Activated CD4-positive, alpha-beta memory T cell treated with anti-CD3 and anti-CD28 coated beads for 36 hours (primary cell): Measurements from ENCODE around the gene AFF3. TPM values are rescaled to one million over a fixed set of nuclear protein-coding genes. Genes with fewer than 3 reads are reported as not detected.
"Not testable (repeated sequence)": the region's sequence is repeated elsewhere in the genome, so short reads cannot be mapped to it uniquely, and the experiment has no call there.

ENCODE experiments used
- CTCF ChIA-PET: fragments of 350-600 bp; sonication (Branson Sonifier 250); formaldehyde crosslinking; loops from one replicate; lab custom pipeline; 2021; ENCODE audit warnings: antibody characterized with exemption, inconsistent platforms; lab: Charles Lee
- POLR2A ChIA-PET: fragments of 350-600 bp; sonication (Branson Sonifier 250); formaldehyde crosslinking; loops from one replicate; lab custom pipeline; 2021; ENCODE audit warnings: antibody characterized with exemption; lab: Charles Lee
- DNase-seq: peaks from one replicate; pipeline ENCODE4 v3.0.0-alpha.2; 2020
- H3K27ac Mint-ChIP-seq: one replicate; pipeline ENCODE4 v1.8.0; 2021; ENCODE audit warnings: mixed read lengths
- H3K27me3 Mint-ChIP-seq: one replicate; pipeline ENCODE4 v1.8.0; 2021; ENCODE audit warnings: mixed read lengths
- H3K36me3 Mint-ChIP-seq: one replicate; pipeline ENCODE4 v1.8.0; 2021; ENCODE audit warnings: mixed read lengths
- H3K4me1 Mint-ChIP-seq: one replicate; pipeline ENCODE4 v1.8.0; 2021; ENCODE audit warnings: low read depth, mixed read lengths
- H3K4me3 Mint-ChIP-seq: one replicate; pipeline ENCODE4 v1.8.0; 2021; ENCODE audit warnings: mild to moderate bottlenecking, mixed read lengths
- H3K9me3 Mint-ChIP-seq: one replicate; pipeline ENCODE4 v1.8.0; 2021; ENCODE audit warnings: mixed read lengths
- intact Hi-C: fragments of 100-400 bp; cut with micrococcal nuclease; formaldehyde crosslinking; loops from one replicate; pipeline ENCODE4 v1.15.1; 2023
- total RNA-seq, 2 experiments: library from RNA; stranded (reverse); gene quantifications; one replicate each; pipeline ENCODE4 v1.2.3, GENCODE V29; 2021

AFF3 gene
- total RNA-seq, 2 experiments from 2014 or later: 0.22 to 0.59 TPM

DNA sequence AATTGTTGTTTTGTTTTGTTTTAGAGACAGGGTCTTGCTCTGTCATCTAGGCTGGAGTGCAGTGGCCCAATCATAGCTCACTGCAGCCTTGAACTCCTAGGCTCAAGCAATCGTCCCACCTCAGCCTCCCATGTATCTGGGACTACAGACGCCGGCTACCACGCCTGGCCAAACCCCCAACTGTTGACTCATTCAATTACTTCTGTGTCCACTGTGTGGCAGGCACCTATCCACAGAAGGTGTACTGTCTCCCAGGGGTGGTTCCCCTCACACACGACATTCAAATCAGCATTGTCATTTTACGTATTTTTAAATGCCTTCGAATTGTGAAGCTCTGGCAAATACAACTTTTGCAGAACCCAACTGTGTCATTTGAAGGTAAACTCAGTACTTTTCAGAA lies 464.6 kb downstream of the AFF3 start:
- CTCF ChIA-PET: no interaction called here
- no peak overlapping the region for H3K27ac Mint-ChIP-seq
- H3K4me3 Mint-ChIP-seq: no peak overlapping the region
- no peaks in the 10 kb centered on the region for H3K4me1 Mint-ChIP-seq
- intact Hi-C loops: no loop called here
- no peaks in the 10 kb centered on the region for H3K36me3 Mint-ChIP-seq
- no peaks in the 10 kb centered on the region for H3K27me3 Mint-ChIP-seq
- DNase-seq: no peak
- POLR2A ChIA-PET: no interaction called here
- no peaks in the 10 kb centered on the region for H3K9me3 Mint-ChIP-seq

DNA sequence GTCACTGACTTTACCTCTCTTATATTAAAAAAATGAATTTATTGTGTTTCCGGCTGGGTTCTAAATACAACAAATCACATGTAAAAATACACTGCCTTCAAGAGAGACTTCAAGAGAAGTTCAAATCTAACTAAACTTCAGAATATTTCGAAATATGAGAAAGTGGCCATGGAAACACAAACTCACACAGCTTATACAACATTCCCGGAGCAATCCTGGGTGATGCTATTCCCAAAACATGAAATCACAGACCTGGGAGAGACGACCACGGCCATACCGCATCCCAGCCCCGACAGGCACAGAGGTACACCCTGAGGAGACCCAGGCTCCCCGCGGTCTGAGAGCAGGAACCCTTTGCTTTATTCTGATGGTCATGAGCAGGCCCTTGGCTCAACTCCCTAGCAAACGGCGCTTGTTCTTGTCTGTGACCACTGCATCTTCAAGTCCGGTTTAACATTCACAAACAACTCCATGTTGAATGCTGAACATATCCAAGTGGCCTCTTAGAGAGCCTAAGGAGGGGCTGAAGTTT lies 467.2 kb downstream of the AFF3 start:
- intact Hi-C loops: no loop called here

DNA sequence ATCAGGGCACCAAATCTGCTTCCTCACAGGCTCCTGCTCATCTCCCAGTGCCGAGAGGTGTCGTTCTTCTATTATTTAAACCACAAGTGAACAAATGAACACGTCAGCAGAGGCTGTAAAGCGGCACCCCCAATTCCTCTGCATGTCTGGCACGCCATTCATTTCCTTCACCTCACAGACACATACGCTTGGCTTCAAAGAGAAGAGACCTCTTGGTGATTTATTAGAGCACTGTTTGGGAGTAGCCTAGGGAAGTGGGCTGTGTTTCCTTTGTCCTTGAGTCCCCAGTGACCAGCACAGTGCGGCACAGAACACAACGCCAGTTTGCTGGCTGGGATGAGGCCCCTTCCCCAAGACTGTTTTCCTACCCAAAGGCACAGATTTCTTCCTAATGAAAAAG lies 468.3 kb downstream of the AFF3 start:
- ChIA-PET CTCF (no interaction called here), POLR2A (no interaction called here)
- no peak for DNase-seq
- intact Hi-C loops: no loop called here
- H3K27me3 Mint-ChIP-seq: no peaks in the 10 kb centered on the region
- no peaks in the 10 kb centered on the region for H3K4me1 Mint-ChIP-seq
- no peak overlapping the region for H3K27ac Mint-ChIP-seq
- H3K9me3 Mint-ChIP-seq: no peaks in the 10 kb centered on the region
- no peaks in the 10 kb centered on the region for H3K36me3 Mint-ChIP-seq
- H3K4me3 Mint-ChIP-seq: no peak overlapping the region

More for the DNA sequence above, 467.2 kb downstream of the AFF3 start:
- H3K36me3 Mint-ChIP-seq: no peaks in the 10 kb centered on the region
- H3K27ac Mint-ChIP-seq: no peak overlapping the region
- no peaks in the 10 kb centered on the region for H3K9me3 Mint-ChIP-seq
- CTCF ChIA-PET: no interaction called here
- H3K4me3 Mint-ChIP-seq: no peak overlapping the region
- POLR2A ChIA-PET: no interaction called here
- DNase-seq: no peak
- no peaks in the 10 kb centered on the region for H3K27me3 Mint-ChIP-seq
- no peaks in the 10 kb centered on the region for H3K4me1 Mint-ChIP-seq

DNA sequence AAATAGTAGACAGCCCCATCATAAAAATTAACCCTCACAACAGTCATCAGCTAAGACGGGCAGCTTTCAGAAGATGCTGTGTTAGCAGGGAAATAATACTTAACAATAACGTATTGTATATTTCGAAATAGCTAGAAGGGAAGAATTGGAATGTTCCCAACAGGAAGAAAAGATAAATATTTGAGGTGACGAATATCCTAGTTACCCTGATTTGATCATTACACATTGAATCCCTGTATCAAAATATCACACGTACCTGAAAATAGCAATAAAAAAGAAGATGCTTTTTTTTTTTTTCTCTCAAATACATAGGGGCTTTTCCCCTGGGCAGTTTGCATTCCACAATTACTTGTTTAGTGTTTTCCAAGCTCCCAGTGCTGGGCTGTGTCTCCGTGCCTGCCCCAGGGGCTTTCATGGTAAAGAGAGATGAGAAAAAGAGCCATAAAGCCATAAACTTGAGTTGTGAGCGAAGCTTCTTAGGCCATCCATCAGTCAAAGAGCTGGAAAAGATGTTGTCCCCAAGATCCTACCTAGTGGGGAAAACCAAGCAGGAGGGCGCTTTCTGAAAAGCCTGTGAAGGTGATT lies 469.5 kb downstream of the AFF3 start:
- H3K4me3 Mint-ChIP-seq: no peak overlapping the region
- H3K27me3 Mint-ChIP-seq: no peaks in the 10 kb centered on the region
- H3K9me3 Mint-ChIP-seq: no peaks in the 10 kb centered on the region
- no peak overlapping the region for H3K27ac Mint-ChIP-seq
- DNase-seq: no peak
- intact Hi-C loops: no loop called here
- H3K36me3 Mint-ChIP-seq: no peaks in the 10 kb centered on the region
- no peaks in the 10 kb centered on the region for H3K4me1 Mint-ChIP-seq
- POLR2A ChIA-PET: no interaction called here
- CTCF ChIA-PET: interaction anchor here (0.8 kb wide), 1 partner anchor 25 kb away, joined by 3 read pairs; no protein-coding TSS in a partner anchor

DNA sequence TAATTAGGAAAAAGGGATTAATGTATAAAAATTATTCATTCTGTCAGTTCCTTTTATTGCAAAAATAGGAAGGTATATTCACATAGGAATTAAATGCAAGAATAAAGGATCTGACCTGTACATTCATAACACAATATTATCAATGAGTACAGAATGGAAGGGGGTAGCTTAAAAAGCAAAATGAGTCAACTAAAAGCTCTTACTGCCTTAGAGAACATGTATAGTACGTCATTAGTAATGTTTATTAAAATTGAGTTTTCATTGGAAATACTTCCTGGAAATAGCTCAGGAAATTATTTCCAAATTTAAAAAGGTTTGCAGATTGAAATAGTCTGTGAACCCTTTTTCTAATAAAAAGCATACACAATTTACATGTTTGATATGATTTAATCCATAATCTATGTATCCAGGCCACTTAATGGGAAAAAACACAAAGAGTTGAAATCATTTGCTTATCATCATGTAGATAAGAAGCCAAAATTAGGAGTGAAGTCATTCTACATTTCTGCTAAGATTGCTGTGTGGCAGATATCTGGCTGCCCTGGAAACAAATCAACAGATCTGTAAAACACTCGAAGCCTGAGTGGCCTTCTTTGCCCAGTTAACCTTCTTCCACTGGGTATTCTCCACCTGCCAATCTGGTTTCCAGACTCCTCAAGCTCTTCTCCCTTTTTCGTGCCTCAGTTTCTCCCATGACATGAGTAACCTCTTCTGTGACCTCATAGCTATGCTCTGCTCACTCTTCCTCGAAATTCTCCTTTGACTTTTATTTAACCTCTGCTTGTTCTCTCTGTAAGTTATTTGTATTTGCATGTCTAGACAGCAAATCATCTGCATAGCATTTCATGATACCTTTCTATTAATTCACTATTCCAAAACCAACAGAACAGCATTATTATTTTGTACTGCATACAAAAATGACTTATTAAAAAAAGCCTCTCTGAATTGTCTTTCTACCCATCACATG lies 471.3 kb downstream of the AFF3 start:
- DNase-seq: no peak
- Mint-ChIP-seq H3K4me3 (no peak overlapping the region), H3K27ac (no peak overlapping the region), H3K4me1 (no peaks in the 10 kb centered on the region), H3K9me3 (no peaks in the 10 kb centered on the region), H3K36me3 (no peaks in the 10 kb centered on the region), H3K27me3 (no peaks in the 10 kb centered on the region)
- CTCF ChIA-PET: no interaction called here
- intact Hi-C loops: no loop called here
- POLR2A ChIA-PET: no interaction called here

DNA sequence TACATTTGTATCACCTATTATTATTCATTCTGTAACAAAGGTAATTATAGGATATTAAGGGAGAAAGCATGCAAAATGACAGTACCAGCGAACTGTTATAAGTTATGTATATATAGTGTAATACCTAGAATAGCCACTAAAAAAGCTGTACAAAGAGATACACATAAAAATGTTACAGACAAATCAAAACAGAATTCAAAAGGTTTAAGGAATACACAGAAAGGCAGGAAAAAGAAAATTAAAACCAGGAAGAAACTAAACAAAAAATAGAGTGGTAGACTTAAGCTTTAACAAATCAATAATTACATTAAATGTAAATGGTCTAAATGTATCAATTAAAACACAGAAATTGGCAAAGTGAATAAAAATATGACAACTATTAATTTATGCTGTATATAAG lies 476.1 kb downstream of the AFF3 start:
- ChIA-PET CTCF (no interaction called here), POLR2A (no interaction called here)
- Mint-ChIP-seq H3K36me3 (no peaks in the 10 kb centered on the region), H3K4me3 (no peak overlapping the region), H3K9me3 (no peaks in the 10 kb centered on the region), H3K4me1 (no peaks in the 10 kb centered on the region), H3K27me3 (no peaks in the 10 kb centered on the region), H3K27ac (no peak overlapping the region)
- DNase-seq: no peak
- intact Hi-C loops: no loop called here

DNA sequence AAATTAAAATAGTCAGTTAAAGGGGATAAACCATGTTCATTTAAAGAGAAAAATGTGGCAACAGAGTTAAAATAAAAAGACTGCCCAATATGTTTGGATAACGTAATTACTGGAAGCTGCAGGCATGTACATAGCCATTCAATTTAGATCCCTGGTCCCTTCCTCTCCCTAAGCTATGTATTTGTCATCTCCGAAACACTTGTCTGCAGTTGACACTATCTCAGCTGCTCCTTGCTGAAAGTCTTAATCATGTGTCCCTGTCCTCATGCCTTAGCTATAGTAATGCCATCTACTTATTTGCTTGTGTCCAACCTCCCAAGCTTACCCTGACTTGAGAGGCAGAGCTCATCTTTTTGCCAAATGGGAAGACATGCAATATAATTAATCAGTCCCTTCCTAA lies 478.7 kb downstream of the AFF3 start:
- H3K4me3 Mint-ChIP-seq: no peak overlapping the region
- no peak overlapping the region for H3K27ac Mint-ChIP-seq
- H3K27me3 Mint-ChIP-seq: no peaks in the 10 kb centered on the region
- no peaks in the 10 kb centered on the region for H3K9me3 Mint-ChIP-seq
- ChIA-PET CTCF (no interaction called here), POLR2A (no interaction called here)
- no peaks in the 10 kb centered on the region for H3K36me3 Mint-ChIP-seq
- H3K4me1 Mint-ChIP-seq: no peaks in the 10 kb centered on the region
- intact Hi-C loops: no loop called here
- DNase-seq: no peak

DNA sequence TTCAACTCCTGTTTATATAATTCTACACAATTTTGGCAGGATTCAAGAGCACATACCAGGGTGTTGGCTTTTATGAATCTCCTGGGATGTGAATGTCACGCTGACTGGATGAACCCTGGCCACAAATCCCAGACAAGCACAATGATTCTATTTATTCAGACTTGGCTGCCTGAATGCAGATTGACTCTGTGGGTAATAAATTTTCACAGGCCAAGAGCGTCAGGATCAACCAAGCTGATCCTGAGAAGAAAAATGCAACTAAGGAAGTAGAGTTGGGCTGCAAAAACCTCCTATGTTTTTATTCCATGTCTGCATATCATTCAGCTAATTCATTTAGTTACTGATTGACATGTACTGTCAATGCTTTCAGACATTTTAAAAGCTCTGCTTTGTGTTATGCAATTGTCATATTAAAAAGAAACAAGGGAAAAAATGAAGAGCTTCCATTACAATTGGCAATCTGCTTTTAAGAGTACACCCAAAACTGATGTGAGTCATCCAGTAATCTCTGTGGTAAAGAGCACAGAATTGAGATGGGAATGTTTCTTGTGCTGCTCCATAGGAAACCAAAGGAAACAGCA lies 479.5 kb downstream of the AFF3 start:
- intact Hi-C loops: no loop called here
- CTCF ChIA-PET: no interaction called here
- H3K36me3 Mint-ChIP-seq: no peaks in the 10 kb centered on the region
- no peaks in the 10 kb centered on the region for H3K9me3 Mint-ChIP-seq
- no peak overlapping the region for H3K4me3 Mint-ChIP-seq
- H3K4me1 Mint-ChIP-seq: no peaks in the 10 kb centered on the region
- POLR2A ChIA-PET: no interaction called here
- no peaks in the 10 kb centered on the region for H3K27me3 Mint-ChIP-seq
- H3K27ac Mint-ChIP-seq: no peak overlapping the region
- DNase-seq: no peak

DNA sequence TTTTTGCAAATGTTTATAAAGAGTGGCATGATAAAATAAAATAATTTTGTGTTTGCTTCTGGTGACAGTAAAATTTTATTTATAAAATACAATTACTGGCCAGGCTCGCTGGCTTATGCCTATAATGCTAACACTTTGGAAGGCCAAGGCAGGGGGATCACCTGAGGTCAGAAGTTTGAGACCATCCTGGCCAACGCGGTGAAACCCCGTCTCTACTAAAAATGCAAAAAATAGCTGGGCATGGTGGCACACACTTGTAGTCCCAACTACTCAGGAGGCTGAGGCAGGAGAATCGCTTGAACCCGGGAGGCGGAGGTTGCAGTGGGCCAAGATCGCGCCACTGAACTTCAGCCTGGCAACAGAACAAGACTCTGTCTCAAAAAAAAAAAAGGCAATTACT lies 480.6 kb downstream of the AFF3 start:
- DNase-seq, H3K27me3 Mint-ChIP-seq, intact Hi-C loops, POLR2A ChIA-PET, CTCF ChIA-PET, H3K4me1 Mint-ChIP-seq, H3K27ac Mint-ChIP-seq, H3K36me3 Mint-ChIP-seq, H3K4me3 Mint-ChIP-seq, H3K9me3 Mint-ChIP-seq: not testable (repeated sequence)

DNA sequence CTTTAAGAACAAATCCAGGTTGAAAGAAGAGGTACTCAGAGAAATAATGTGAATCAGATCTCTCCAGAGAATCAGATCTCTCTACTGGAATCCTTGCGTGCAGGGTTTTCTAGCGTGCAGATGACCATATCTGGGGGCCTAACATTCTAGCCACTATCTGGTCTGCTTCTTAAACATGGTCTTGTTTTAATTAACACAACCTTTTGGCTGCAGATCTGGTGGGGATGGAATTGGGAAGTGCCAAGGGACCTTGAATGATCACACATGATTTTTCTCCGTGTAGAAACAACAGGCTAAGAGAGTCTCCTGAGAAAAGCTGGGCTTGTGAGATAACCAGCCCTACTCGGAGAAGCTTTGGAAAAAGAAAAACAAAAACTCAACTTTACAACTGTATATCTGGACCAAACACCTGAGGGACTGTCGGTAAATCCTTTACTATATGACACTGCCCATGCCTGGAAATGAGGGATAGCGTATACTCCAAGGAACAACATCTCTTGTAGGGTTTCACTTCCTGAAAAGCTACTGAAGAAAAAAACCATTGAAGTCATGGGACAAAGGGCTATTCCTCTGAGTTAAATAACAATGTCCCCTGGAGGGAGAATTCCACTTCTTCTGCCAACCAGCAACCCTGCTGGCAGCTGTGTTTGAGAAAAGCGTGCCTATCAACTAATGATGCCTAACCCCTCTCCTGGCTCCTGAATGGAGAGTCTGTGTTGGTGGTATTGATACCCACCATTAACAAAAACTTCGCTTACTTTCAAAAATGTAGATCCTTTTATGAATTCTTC lies 481.6 kb downstream of the AFF3 start:
- H3K9me3 Mint-ChIP-seq: no peaks in the 10 kb centered on the region
- H3K36me3 Mint-ChIP-seq: no peaks in the 10 kb centered on the region
- intact Hi-C loops: no loop called here
- ChIA-PET CTCF (no interaction called here), POLR2A (no interaction called here)
- H3K27ac Mint-ChIP-seq: no peak overlapping the region
- H3K27me3 Mint-ChIP-seq: no peaks in the 10 kb centered on the region
- no peak overlapping the region for H3K4me3 Mint-ChIP-seq
- H3K4me1 Mint-ChIP-seq: no peaks in the 10 kb centered on the region
- no peak for DNase-seq

DNA sequence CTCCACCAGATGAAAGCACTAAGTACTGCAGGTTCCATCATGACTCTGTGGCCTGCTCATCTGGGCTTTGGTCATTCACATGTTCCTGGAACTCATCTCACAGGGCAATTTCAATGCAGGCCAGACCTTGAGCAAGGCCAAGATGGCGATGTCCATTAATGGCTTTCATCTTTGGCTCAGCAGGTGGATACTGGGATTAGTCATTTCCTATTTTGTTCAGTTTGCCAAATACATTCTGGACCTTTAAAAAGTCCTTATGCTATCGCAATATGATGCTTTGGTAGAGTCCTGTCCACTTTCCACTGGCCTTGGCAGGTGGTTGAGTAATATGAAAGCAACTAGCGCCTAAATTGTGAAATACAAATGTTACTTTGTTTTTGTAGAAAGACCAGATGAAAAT lies 482.5 kb downstream of the AFF3 start:
- Mint-ChIP-seq H3K36me3 (no peaks in the 10 kb centered on the region), H3K27me3 (no peaks in the 10 kb centered on the region), H3K4me1 (no peaks in the 10 kb centered on the region), H3K9me3 (no peaks in the 10 kb centered on the region), H3K4me3 (no peak overlapping the region), H3K27ac (no peak overlapping the region)
- DNase-seq: no peak
- POLR2A ChIA-PET: no interaction called here
- intact Hi-C loops: no loop called here
- CTCF ChIA-PET: no interaction called here

DNA sequence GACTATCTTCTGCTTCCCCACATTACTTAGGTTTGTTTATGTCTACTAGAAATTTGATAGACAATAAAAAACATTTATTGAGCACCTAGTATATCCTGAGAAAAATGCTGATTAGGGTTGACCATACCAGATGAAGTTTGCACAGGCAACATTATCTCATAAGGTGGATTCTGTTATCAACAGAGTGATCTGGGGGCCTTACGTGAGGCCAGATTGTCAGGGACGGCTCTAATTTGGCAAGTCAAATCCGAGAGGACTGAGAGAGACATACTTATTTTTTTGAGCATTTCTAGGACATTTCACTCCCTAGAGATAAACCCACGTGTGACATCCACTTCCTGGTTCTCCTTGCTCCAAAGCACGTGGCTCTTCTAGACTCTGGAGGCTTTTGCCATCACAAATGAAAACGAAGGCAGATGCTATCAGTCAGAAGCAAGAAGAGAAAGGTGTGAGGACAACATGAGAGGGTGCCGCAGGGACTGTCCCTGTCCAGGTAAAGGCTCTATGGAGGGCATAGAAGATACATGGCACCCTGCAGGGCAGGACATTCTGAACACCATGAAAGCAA lies 484.6 kb downstream of the AFF3 start:
- Mint-ChIP-seq H3K4me1 (no peaks in the 10 kb centered on the region), H3K27me3 (no peaks in the 10 kb centered on the region), H3K27ac (no peak overlapping the region), H3K9me3 (no peaks in the 10 kb centered on the region), H3K36me3 (no peaks in the 10 kb centered on the region), H3K4me3 (no peak overlapping the region)
- DNase-seq: no peak
- intact Hi-C loops: no loop called here
- ChIA-PET CTCF (no interaction called here), POLR2A (no interaction called here)
